Natural killer cell (primary cell): ENCODE data around the gene INPP5D. TPM values are rescaled to one million over a fixed set of nuclear protein-coding genes. Genes with fewer than 3 reads are reported as not detected.

ENCODE experiments used
- ATAC-seq, 3 donors: fragments of 150-1000 bp in 2 of 3; fragments of 200-7000 bp in 1 of 3; cut with Tn5 transposase; 1 replicate in 1 of 3; 2 replicates in 2 of 3; pipeline ENCODE4 v1.10.0; 2021; ENCODE audit warnings: mild to moderate bottlenecking in 2 of 3, moderate library complexity in 2 of 3
- DNase-seq, 2 donors: peaks; one replicate each; pipeline versions ENCODE4 v3.0.0 to v3.0.0-alpha.2; 2013 to 2021; ENCODE audit warnings: mixed read lengths in 1 of 2
- H3K27ac ChIP-seq: one replicate; pipeline ENCODE4 v1.5.1; 2013; ENCODE audit warnings: mild to moderate bottlenecking, low read length
- H3K27me3 ChIP-seq: one replicate; pipeline ENCODE4 v1.6.1; 2013; ENCODE audit warnings: low read length; ENCODE audit not compliant: control insufficient read depth, insufficient read depth
- H3K36me3 ChIP-seq: one replicate; pipeline ENCODE4 v1.6.1; 2013; ENCODE audit warnings: low read length; ENCODE audit not compliant: control insufficient read depth, insufficient read depth
- H3K4me1 ChIP-seq: one replicate; pipeline ENCODE4 v1.6.1; 2013; ENCODE audit warnings: low read length; ENCODE audit not compliant: control insufficient read depth, insufficient read depth
- H3K4me3 ChIP-seq: one replicate; pipeline ENCODE4 v1.5.1; 2013; ENCODE audit warnings: low read length
- H3K9me3 ChIP-seq: one replicate; pipeline ENCODE4 v1.6.1; 2013; ENCODE audit warnings: low read length; ENCODE audit not compliant: control insufficient read depth, insufficient read depth
- H3K27ac Mint-ChIP-seq, 2 donors: one replicate each; pipeline ENCODE4 v1.8.0; 2022; ENCODE audit warnings: mild to moderate bottlenecking in 2 of 2, mixed read lengths in 2 of 2, moderate library complexity in 1 of 2
- H3K27me3 Mint-ChIP-seq, 2 donors: one replicate each; pipeline ENCODE4 v1.8.0; 2022; ENCODE audit warnings: low read depth in 2 of 2, mixed read lengths in 2 of 2
- H3K36me3 Mint-ChIP-seq: one replicate; pipeline ENCODE4 v1.8.0; 2022; ENCODE audit warnings: mixed read lengths
- H3K4me1 Mint-ChIP-seq, 2 donors: one replicate each; pipeline ENCODE4 v1.8.0; 2022; ENCODE audit warnings: mixed read lengths in 2 of 2
- H3K4me3 Mint-ChIP-seq: one replicate; pipeline ENCODE4 v1.8.0; 2022; ENCODE audit warnings: mild to moderate bottlenecking, moderate library complexity, mixed read lengths
- H3K9me3 Mint-ChIP-seq, 2 donors: one replicate each; pipeline ENCODE4 v1.8.0; 2022; ENCODE audit warnings: mixed read lengths in 2 of 2
- CTCF ChIP-seq: fragments of 200-600 bp; IDR thresholded peaks from one replicate; pipeline ENCODE4 v1.8.0; 2022; ENCODE audit warnings: antibody characterized with exemption
- WGBS: methylation state at CpG from one replicate; pipeline ENCODE4 v1.1.7; 2013; ENCODE audit warnings: missing lambda C conversion rate; ENCODE audit not compliant: insufficient coverage; 5-methylcytosine and 5-hydroxymethylcytosine counted together
- intact Hi-C: fragments of 100-400 bp; cut with micrococcal nuclease; formaldehyde crosslinking; loops from one replicate; pipeline ENCODE4 v1.14.2; 2022
- total RNA-seq, 4 donors: library from RNA; stranded (reverse); fragments of 120-200 nt in 1 of 4; gene quantifications; one replicate each; pipeline versions ENCODE4 v1.2.3 to v1.2.4, GENCODE V29; 2013 to 2022

INPP5D gene
- total RNA-seq, 3 donors from 2014 or later (not counting 1 experiment from before 2014, with no cell fraction given) = 385 to 498 (median 497) TPM

- ATAC-seq = no peak
- no peaks in the 10 kb centered on the region for H3K27me3 ChIP-seq
- peaks cover 0 to 3% of the 10 kb centered on the region in 2 donors for H3K9me3 Mint-ChIP-seq
- no peaks in the 10 kb centered on the region for H3K36me3 Mint-ChIP-seq
- WGBS = 35% methylated on average over 1 of the region's 1 CpG
- no peaks in the 10 kb centered on the region for H3K36me3 ChIP-seq
- TF ChIP-seq CTCF = no peak
- no peak overlapping the region for H3K27ac ChIP-seq
- no peaks in the 10 kb centered on the region for H3K4me1 Mint-ChIP-seq
- DNase-seq = no peak
- no peak overlapping the region for H3K27ac Mint-ChIP-seq
- intact Hi-C loops = no loop called here
- H3K27me3 Mint-ChIP-seq = peaks cover 0 to 4% of the 10 kb centered on the region in 2 donors
- H3K4me3 Mint-ChIP-seq = no peak overlapping the region
- no peaks in the 10 kb centered on the region for H3K4me1 ChIP-seq
- H3K9me3 ChIP-seq = no peaks in the 10 kb centered on the region
- no peak overlapping the region for H3K4me3 ChIP-seq
These were observed 48.4 kb upstream of the INPP5D start for GRCh38 chr2:233011702-233012131.

- intact Hi-C loops = no loop called here
- H3K4me3 Mint-ChIP-seq = no peak overlapping the region
- Histone ChIP-seq H3K4me1 (no peaks in the 10 kb centered on the region), H3K27ac (no peak overlapping the region), H3K4me3 (no peak overlapping the region), H3K9me3 (no peaks in the 10 kb centered on the region), H3K27me3 (no peaks in the 10 kb centered on the region), H3K36me3 (no peaks in the 10 kb centered on the region)
- no peaks in the 10 kb centered on the region for H3K36me3 Mint-ChIP-seq
- 43% methylated on average over 12 of the region's 12 CpGs for WGBS
- H3K27me3 Mint-ChIP-seq = peaks cover 0 to 4% of the 10 kb centered on the region in 2 donors
- peaks cover 0 to 3% of the 10 kb centered on the region in 2 donors for H3K9me3 Mint-ChIP-seq
- no peaks in the 10 kb centered on the region for H3K4me1 Mint-ChIP-seq
- no peak overlapping the region for H3K27ac Mint-ChIP-seq
- TF ChIP-seq CTCF = no peak
- ATAC-seq = no peak
- no peak for DNase-seq
These were observed 47.7 kb upstream of the INPP5D start for GRCh38 chr2:233012301-233012971.

- DNase-seq (no peak), ATAC-seq (no peak)
- H3K27ac Mint-ChIP-seq = no peak within 1 kb of the TSS
- no peaks in the 10 kb centered on the region for H3K36me3 Mint-ChIP-seq
- H3K4me1 Mint-ChIP-seq = no peaks in the 10 kb centered on the region
- no peak within 1 kb of the TSS for H3K4me3 ChIP-seq
- no peaks in the 10 kb centered on the region for H3K27me3 ChIP-seq
- H3K36me3 ChIP-seq = no peaks in the 10 kb centered on the region
- no peaks in the 10 kb centered on the region for H3K4me1 ChIP-seq
- no peak for TF ChIP-seq CTCF
- H3K9me3 ChIP-seq = no peaks in the 10 kb centered on the region
- 95% methylated on average over 12 of the region's 12 CpGs for WGBS
- H3K27ac ChIP-seq = no peak within 1 kb of the TSS
- intact Hi-C loops = no loop called here
- no peak within 1 kb of the TSS for H3K4me3 Mint-ChIP-seq
- H3K9me3 Mint-ChIP-seq = peaks cover 0 to 3% of the 10 kb centered on the region in 2 donors
- peaks cover 0 to 2% of the 10 kb centered on the region in 2 donors for H3K27me3 Mint-ChIP-seq
These were observed 47.1 kb upstream of the INPP5D start, which contains the start of gene NGEF for GRCh38 chr2:233013027-233013461. TSS of gene NGEF (minus strand) at chr2:233013256. CDS start at chr2:232974890, 38,366 bp downstream.
